Type B pancreatic cell (in vitro differentiated cells): ENCODE measurements around the gene ATF7IP2. TPM values are rescaled to one million over a fixed set of nuclear protein-coding genes. Genes with fewer than 3 reads are reported as not detected.

Source experiments
- DNase-seq: peaks from one replicate; pipeline ENCODE4 v3.0.0; 2021; ENCODE audit warnings: mixed read lengths; ENCODE audit not compliant: unreplicated experiment; ENCODE audit errors: extremely low spot score
- H3K27ac Mint-ChIP-seq: 2 replicates; pipeline ENCODE4 v1.8.0; 2021; ENCODE audit warnings: mild to moderate bottlenecking, mixed read lengths
- H3K27me3 Mint-ChIP-seq: 2 replicates; pipeline ENCODE4 v1.8.0; 2021; ENCODE audit warnings: mixed read lengths
- H3K36me3 Mint-ChIP-seq: 2 replicates; pipeline ENCODE4 v1.8.0; 2021; ENCODE audit warnings: mixed read lengths
- H3K4me1 Mint-ChIP-seq: one replicate; pipeline ENCODE4 v1.8.0; 2021; ENCODE audit warnings: mixed read lengths; ENCODE audit not compliant: unreplicated experiment
- H3K4me3 Mint-ChIP-seq: 2 replicates; pipeline ENCODE4 v1.8.0; 2021; ENCODE audit warnings: mild to moderate bottlenecking, mixed read lengths
- H3K9me3 Mint-ChIP-seq: 2 replicates; pipeline ENCODE4 v1.8.0; 2021; ENCODE audit warnings: mixed read lengths
- CTCF ChIP-seq: fragments of 200-600 bp; sonication (generic); conservative IDR thresholded peaks from 2 replicates; pipeline ENCODE4 v1.5.0; 2021; ENCODE audit warnings: antibody characterized with exemption, mild to moderate bottlenecking
- total RNA-seq: library from RNA; stranded (reverse); gene quantifications from 2 replicates; pipeline ENCODE4 v1.2.1, GENCODE V29; 2021; ENCODE audit warnings: low replicate concordance

Gene ATF7IP2
- total RNA-seq, 1 donor from 2014 or later, result 27.5 TPM

GRCh38 chr16:10517868-10518267, 132.0 kb downstream of the ATF7IP2 start:
- no peaks in the 10 kb centered on the region for H3K27me3 Mint-ChIP-seq
- H3K36me3 Mint-ChIP-seq, result no peaks in the 10 kb centered on the region
- H3K27ac Mint-ChIP-seq, result no peak overlapping the region
- no peaks in the 10 kb centered on the region for H3K9me3 Mint-ChIP-seq
- no peak for DNase-seq
- H3K4me1 Mint-ChIP-seq, result peaks cover 5% of the 10 kb centered on the region
- no peak overlapping the region for H3K4me3 Mint-ChIP-seq
- TF ChIP-seq CTCF, result no peak

GRCh38 chr16:10518479-10519041, 132.7 kb downstream of the ATF7IP2 start:
- DNase-seq, result no peak
- H3K27me3 Mint-ChIP-seq, result no peaks in the 10 kb centered on the region
- H3K4me1 Mint-ChIP-seq, result peaks cover 5% of the 10 kb centered on the region

GRCh38 chr16:10519297-10519696, 133.4 kb downstream of the ATF7IP2 start:
- no peak overlapping the region for H3K4me3 Mint-ChIP-seq
- TF ChIP-seq CTCF, result no peak

More at GRCh38 chr16:10518479-10519041, 132.7 kb downstream of the ATF7IP2 start:
- H3K9me3 Mint-ChIP-seq, result no peaks in the 10 kb centered on the region
- TF ChIP-seq CTCF, result no peak
- H3K4me3 Mint-ChIP-seq, result no peak overlapping the region
- H3K36me3 Mint-ChIP-seq, result no peaks in the 10 kb centered on the region
- no peak overlapping the region for H3K27ac Mint-ChIP-seq

GRCh38 chr16:10519929-10520868, 134.3 kb downstream of the ATF7IP2 start:
- Mint-ChIP-seq H3K9me3 (no peaks in the 10 kb centered on the region), H3K36me3 (no peaks in the 10 kb centered on the region), H3K27ac (peak overlapping the region; percentile 15), H3K27me3 (no peaks in the 10 kb centered on the region), H3K4me3 (no peak overlapping the region), H3K4me1 (no peaks in the 10 kb centered on the region)
- no peak for DNase-seq
- no peak for TF ChIP-seq CTCF

More at GRCh38 chr16:10519297-10519696, 133.4 kb downstream of the ATF7IP2 start:
- no peaks in the 10 kb centered on the region for H3K36me3 Mint-ChIP-seq
- no peaks in the 10 kb centered on the region for H3K9me3 Mint-ChIP-seq
- H3K27me3 Mint-ChIP-seq, result no peaks in the 10 kb centered on the region
- no peak overlapping the region for H3K27ac Mint-ChIP-seq
- no peak for DNase-seq
- peaks cover 2% of the 10 kb centered on the region for H3K4me1 Mint-ChIP-seq

GRCh38 chr16:10520869-10521578, 135.2 kb downstream of the ATF7IP2 start:
- Mint-ChIP-seq H3K36me3 (peaks cover 5% of the 10 kb centered on the region), H3K4me1 (no peaks in the 10 kb centered on the region), H3K27ac (no peak overlapping the region), H3K4me3 (no peak overlapping the region), H3K9me3 (no peaks in the 10 kb centered on the region), H3K27me3 (no peaks in the 10 kb centered on the region)
- TF ChIP-seq CTCF, result no peak
- no peak for DNase-seq
